Activated CD4-positive, alpha-beta T cell treated with anti-CD3 and anti-CD28 coated beads, Interleukin-2, amount 10 ng/mL, durations not matched to agents 24 days and 14 days (primary cell): ENCODE measurements around the gene SHISA7. TPM values are rescaled to one million over a fixed set of nuclear protein-coding genes. Genes with fewer than 3 reads are reported as not detected.

Experiments
- DNase-seq: peaks from one replicate; pipeline ENCODE4 v3.0.0; 2022
- H3K27ac Mint-ChIP-seq: one replicate; pipeline ENCODE4 v1.8.0; 2022; ENCODE audit warnings: mild to moderate bottlenecking, mixed read lengths
- H3K27me3 Mint-ChIP-seq: one replicate; pipeline ENCODE4 v1.8.0; 2022; ENCODE audit warnings: mixed read lengths
- H3K36me3 Mint-ChIP-seq: one replicate; pipeline ENCODE4 v1.8.0; 2022; ENCODE audit warnings: low read depth, mild to moderate bottlenecking, mixed read lengths
- H3K4me1 Mint-ChIP-seq: one replicate; pipeline ENCODE4 v1.8.0; 2021; ENCODE audit warnings: mixed read lengths
- H3K4me3 Mint-ChIP-seq: one replicate; pipeline ENCODE4 v1.8.0; 2022; ENCODE audit warnings: mild to moderate bottlenecking, moderate library complexity, mixed read lengths
- H3K9me3 Mint-ChIP-seq: one replicate; pipeline ENCODE4 v1.8.0; 2021; ENCODE audit warnings: mixed read lengths
- intact Hi-C: fragments of 100-400 bp; cut with micrococcal nuclease; formaldehyde crosslinking; loops from one replicate; pipeline ENCODE4 v1.15.1; 2023
- total RNA-seq: library from RNA; stranded (reverse); gene quantifications from 2 replicates; pipeline ENCODE4 v1.2.3, GENCODE V29; 2022

The SHISA7 gene
- total RNA-seq, 1 donor from 2014 or later = not detected

DNA sequence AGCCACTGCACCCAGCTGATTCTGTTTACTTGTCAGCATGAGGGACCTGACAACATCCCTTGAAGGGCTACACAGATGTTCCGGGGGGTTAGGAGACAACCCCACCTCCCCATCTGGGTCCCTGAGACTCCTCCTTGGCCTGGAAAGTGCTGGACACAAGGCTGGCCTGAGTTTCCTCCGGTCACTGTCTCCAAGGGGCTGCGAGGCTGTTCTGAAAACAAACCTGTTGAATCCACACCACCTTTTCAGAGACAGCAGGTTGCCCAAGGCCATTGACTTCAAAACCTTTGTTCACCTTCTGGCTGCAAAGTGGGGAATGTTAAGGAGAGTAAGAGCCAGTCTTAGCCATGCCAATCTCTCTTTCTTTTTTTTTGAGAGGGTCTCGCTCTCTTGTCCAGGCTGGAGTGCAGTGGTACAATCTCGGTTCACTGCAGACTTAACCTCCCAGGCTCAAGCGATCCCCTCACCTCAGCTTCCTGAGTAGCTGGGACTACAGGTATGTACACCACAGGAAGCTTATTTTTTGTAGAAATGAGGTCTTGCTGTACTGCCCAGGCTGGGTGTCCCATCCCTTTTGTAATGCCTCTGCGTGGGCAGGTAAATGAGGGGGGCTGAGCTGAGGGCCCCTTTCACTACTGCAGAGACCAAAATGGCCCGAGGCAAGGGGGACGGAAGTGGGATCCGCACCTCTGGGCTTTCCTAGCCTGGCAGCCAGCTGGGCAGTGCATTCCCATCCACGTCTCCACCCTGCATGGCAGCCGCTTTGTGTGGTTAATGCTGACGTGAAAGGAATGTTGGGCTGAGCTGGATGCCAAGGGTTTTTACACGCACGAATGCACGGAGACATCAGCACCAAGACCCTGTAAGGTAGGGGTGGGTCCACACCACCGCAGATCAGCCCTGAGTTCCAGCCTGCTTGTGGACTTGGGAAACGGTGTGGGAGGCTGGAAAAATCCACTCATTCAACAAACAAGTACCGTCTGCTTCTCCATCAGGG is 31.5 kb upstream of the SHISA7 start:
- H3K27me3 Mint-ChIP-seq = no peaks in the 10 kb centered on the region
- no peaks in the 10 kb centered on the region for H3K36me3 Mint-ChIP-seq
- H3K4me1 Mint-ChIP-seq = peaks cover 23% of the 10 kb centered on the region
- no peak overlapping the region for H3K27ac Mint-ChIP-seq
- H3K9me3 Mint-ChIP-seq = no peaks in the 10 kb centered on the region
- no peak for DNase-seq
- intact Hi-C loops = loop anchor here (5.0 kb wide), 1 partner anchor 1012 kb away; the partner anchor contains the start of gene LENG9
- H3K4me3 Mint-ChIP-seq = peak overlapping the region; percentile 93

DNA sequence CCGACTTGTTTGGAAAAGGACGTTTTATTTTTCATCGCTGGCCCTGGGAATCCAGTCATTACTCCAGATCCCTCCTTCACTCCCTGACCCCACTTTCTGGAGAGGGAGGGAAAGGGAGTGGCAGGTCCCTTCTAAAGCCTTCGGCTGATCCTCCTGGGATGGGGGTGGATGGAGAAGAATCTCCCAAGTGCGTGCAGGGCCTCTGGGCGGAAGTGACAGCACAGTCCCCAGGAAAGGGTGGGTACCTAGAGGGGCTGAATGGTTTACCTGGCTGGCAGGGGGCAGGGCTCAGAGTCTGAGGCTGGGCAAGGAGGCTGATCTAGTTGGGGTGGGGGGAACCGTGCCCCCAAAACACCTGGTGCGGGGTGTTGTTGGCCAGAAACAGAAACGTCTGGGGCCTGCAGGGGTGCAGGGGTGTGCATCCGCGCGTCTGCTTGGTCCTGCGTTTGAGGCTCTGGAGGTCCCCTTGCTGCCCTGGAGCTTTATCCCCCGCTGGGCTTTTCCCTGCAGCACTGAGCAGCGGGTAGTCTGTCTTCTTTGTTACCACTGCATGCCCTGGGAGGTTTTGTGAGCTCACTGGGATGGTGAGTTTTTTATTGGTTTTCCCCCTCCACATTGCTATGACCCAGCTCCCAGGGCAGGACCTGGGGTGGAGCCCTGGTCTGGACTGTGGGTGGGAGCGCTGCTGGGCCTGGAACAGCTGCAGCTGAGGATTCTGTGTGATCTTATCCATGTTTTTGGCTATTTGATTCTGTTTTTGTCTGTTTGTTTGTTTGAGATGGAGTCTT is 30.3 kb upstream of the SHISA7 start:
- intact Hi-C loops = no loop called here
- no peaks in the 10 kb centered on the region for H3K9me3 Mint-ChIP-seq
- H3K4me3 Mint-ChIP-seq = no peak overlapping the region
- no peak for DNase-seq
- no peaks in the 10 kb centered on the region for H3K27me3 Mint-ChIP-seq
- H3K4me1 Mint-ChIP-seq = peaks cover 15% of the 10 kb centered on the region
- no peak overlapping the region for H3K27ac Mint-ChIP-seq
- no peaks in the 10 kb centered on the region for H3K36me3 Mint-ChIP-seq

DNA sequence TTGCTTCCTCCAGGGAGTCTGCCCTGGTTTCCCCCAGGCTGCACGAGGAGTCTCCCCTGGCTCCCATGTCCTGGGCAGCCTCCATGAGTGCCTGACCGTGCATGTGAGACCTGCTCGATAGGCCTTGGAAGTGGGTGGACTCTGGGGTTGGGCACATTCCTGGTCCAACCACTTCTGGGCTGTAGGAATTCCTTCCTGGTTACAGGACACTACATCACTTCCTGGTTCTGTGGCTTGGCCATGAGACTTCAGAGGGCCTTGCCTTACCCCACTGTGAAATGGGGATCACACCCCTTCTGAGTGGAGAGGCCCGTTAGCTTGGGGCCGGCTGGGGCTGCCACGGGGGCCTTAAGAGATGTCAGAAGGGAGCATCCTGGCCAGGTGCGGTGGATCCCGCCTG is 29.4 kb upstream of the SHISA7 start:
- Mint-ChIP-seq H3K4me3 (no peak overlapping the region), H3K36me3 (no peaks in the 10 kb centered on the region), H3K9me3 (no peaks in the 10 kb centered on the region), H3K4me1 (peaks cover 9% of the 10 kb centered on the region), H3K27me3 (no peaks in the 10 kb centered on the region), H3K27ac (no peak overlapping the region)
- no peak for DNase-seq
- intact Hi-C loops = no loop called here

DNA sequence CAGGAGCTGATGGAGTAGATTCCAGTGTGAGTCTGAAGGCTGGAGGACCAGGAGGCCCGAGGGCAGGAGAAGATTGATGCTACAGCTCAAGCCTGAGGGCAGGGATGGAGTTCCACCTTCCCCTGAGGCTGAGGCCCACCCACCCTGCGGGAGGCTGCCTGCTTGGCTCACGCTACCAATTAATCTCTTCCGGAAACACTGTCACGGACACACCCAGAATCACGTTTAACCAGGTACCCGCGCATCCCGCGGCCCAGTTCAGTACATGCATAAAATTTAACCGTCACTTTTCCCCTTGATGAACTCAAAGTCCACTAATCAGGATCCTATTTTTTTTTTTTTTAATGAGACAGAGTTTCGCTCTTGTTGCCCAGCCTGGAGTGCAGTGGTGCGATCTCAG is 28.2 kb upstream of the SHISA7 start:
- no peak overlapping the region for H3K4me3 Mint-ChIP-seq
- H3K27ac Mint-ChIP-seq = no peak overlapping the region
- no peaks in the 10 kb centered on the region for H3K27me3 Mint-ChIP-seq
- DNase-seq = no peak
- peaks cover 9% of the 10 kb centered on the region for H3K4me1 Mint-ChIP-seq
- intact Hi-C loops = no loop called here
- H3K9me3 Mint-ChIP-seq = no peaks in the 10 kb centered on the region
- no peaks in the 10 kb centered on the region for H3K36me3 Mint-ChIP-seq

DNA sequence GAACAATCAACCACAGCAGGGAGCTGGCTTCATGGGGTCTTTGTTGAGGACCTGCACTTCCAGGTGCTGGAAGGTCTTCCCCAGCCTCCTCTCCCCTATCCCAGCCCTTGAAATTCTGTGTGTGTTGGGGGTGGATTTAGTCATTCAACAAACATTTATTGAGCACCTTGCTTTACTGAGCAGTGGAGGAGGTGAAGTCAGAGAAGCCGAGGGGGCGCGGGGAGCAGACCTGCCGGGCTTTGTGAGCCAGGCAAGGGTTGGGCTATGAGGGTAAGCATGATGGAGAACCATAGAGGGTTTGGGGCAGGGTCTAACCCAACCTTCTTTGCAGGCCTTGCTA is 24.9 kb upstream of the SHISA7 start:
- peaks cover 2% of the 10 kb centered on the region for H3K4me1 Mint-ChIP-seq
- DNase-seq = no peak
- intact Hi-C loops = no loop called here
- H3K36me3 Mint-ChIP-seq = no peaks in the 10 kb centered on the region
- H3K27me3 Mint-ChIP-seq = no peaks in the 10 kb centered on the region
- no peak overlapping the region for H3K27ac Mint-ChIP-seq
- no peak overlapping the region for H3K4me3 Mint-ChIP-seq
- H3K9me3 Mint-ChIP-seq = no peaks in the 10 kb centered on the region

DNA sequence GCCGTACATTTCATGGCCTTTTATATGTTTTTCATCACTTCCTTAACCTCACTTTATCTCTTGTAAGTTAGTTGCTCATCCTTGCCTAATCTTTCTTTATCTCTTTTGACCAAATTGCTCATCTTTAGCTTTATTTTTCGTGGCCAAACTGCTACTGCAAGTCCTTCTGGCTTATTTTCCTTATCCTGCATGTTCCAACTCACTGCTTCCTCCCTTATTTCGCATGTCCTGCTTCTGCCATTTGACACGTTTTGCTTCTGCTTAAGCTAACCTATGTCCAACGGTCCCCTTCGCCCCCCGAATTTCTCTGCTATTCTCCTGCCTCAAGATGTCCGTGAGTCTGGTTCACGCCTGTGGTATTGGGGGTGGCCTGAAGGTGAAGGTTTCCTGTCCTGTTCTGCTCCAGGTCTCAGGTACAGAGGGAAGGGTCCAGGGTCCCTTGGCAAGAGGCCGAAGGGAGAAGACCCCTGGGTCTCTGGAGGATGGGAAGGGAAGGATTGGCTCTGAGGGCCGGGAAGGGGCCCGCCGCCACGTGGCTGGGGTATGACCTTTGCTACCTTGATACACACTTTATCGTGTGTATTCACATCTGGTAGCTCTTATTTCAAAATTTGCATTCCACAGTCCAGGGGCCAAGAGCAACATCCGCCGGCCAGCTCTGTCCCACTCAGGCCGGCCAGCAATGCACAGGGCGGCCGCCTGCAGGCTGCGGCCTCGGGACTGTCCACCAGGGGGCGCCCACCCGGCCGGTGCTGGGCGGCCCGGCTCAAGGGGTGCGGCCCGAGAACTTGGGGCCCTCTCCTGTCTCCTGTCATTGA is 24.3 kb upstream of the SHISA7 start:
- peak; percentile 93 for DNase-seq
- intact Hi-C loops = loop anchor here (1.0 kb wide), 2 partner anchors 37 to 164 kb away; no protein-coding TSS in a partner anchor
- Mint-ChIP-seq H3K4me1 (peaks cover 6% of the 10 kb centered on the region), H3K27me3 (no peaks in the 10 kb centered on the region), H3K27ac (no peak overlapping the region), H3K4me3 (no peak overlapping the region), H3K9me3 (no peaks in the 10 kb centered on the region), H3K36me3 (no peaks in the 10 kb centered on the region)

DNA sequence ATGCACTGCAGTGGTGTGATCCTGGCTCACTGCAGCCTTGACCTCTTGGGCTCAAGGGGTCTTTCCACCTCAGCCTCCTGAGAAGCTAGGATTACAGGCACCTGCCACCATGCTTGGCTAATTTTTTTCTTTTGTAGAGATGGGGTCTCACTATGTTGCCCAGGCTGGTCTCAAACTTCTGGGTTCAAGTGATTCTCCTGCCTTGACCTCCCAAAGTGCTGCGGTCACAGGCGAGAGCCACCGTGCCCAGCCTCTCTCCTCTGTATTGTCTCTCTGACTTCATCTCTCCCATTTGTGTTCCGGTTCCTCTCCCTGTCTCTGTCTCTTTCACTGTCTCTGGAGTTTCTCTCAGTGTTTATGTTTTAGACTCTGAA is 23.1 kb upstream of the SHISA7 start:
- Mint-ChIP-seq H3K4me1 (peaks cover 12% of the 10 kb centered on the region), H3K27ac (no peak overlapping the region), H3K4me3 (no peak overlapping the region), H3K9me3 (no peaks in the 10 kb centered on the region), H3K27me3 (no peaks in the 10 kb centered on the region), H3K36me3 (no peaks in the 10 kb centered on the region)
- intact Hi-C loops = no loop called here
- no peak for DNase-seq

DNA sequence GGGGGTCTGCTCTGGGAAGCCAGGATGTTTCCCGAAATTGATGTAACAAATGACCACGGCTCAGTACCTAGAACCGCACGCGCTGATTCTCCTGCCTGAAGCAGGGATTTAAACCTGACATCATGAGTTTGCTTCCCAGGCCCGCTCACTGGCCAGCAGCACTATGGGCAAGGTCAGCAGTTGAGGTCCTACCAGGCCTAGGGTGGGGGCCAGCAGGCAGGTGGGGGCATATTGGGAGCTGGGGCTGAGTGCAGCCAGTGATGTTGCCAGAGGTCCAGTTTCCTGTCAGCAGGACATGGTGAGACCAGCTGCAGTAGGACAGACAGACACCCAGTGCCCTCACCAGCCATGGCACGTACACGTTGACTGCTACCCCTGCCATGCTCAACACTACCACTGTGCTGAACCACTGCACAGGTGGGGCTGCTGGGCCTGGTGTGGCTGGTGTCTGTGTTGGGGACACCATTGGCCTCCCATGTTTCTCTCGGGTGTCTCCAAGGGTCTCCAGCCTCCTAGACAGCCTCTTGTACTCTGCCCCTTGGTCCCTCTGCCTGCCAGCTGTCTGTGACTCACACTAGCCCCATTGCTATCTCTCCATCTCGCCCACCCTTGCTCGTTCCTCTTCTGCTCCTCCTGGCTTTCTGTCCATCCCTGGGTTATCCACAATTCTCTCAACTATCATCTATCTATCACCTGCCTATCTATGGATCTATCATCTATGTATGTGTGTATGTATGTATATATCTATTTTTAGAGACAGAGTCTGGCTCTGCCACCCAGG is 22.6 kb upstream of the SHISA7 start:
- no peak for DNase-seq
- Mint-ChIP-seq H3K36me3 (no peaks in the 10 kb centered on the region), H3K4me1 (peaks cover 16% of the 10 kb centered on the region), H3K4me3 (no peak overlapping the region), H3K27ac (no peak overlapping the region), H3K9me3 (no peaks in the 10 kb centered on the region), H3K27me3 (no peaks in the 10 kb centered on the region)
- intact Hi-C loops = no loop called here

DNA sequence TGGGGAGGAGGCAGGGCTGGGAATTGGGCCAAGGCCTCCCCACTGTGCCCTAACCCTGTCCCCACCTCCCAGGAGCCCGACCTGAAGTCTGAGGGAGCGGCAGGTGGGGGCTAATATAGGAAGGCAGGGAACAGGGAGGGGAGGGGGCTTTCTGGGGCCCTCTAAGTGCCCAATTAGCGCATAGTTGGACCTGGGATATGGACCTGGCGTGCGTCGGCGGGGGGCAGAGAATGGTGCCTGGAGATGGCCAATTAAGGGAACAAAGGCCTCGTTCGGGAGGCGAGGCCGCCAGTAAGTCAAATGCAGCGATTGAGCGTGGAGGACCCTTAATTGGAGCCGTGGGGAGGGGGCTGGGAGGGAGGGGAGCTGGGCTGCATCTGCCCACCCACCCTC is 21.6 kb upstream of the SHISA7 start, which contains the start of gene C19orf85:
Gene C19orf85 (minus strand): TSS at position 90 of the 393 bp plus-strand sequence. CDS start 197 bp downstream, outside the sequence.
- H3K36me3 Mint-ChIP-seq = no peaks in the 10 kb centered on the region

DNA sequence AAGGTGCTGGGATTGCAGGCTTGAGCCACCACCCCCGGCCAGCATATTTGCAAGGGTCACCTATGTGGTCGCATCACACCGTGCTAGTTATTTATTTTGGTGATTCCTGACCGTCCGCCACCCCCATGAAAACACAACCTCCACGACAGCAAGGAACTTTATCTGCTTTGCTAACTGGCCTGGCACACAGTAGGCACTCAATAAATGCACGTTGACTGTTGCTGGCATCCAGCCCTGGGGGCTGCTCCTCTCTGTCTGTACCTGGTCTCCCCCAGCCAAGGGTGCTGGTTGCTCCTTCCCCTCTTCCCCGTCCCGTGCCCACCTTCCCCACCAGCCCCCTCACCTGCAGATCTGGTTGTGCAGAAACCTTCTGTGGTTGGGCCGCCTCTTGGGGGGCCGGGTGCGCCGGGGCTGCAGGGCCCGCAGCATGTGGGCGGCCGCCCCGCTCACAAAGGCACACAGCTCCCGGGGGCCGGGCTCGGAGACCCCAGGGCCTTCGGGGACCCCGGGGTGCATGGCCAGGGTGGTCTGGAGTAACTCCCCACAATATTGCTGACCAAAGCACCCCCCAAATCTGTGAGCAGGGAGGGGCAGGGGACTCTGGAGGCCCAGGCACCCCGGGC is 21.1 kb upstream of the SHISA7 start:
- Mint-ChIP-seq H3K27ac (no peak overlapping the region), H3K27me3 (no peaks in the 10 kb centered on the region), H3K4me1 (peaks cover 18% of the 10 kb centered on the region), H3K4me3 (no peak overlapping the region), H3K9me3 (no peaks in the 10 kb centered on the region), H3K36me3 (no peaks in the 10 kb centered on the region)
- intact Hi-C loops = no loop called here
- no peak for DNase-seq

More for the DNA sequence above, 21.6 kb upstream of the SHISA7 start, which contains the start of gene C19orf85:
- no peaks in the 10 kb centered on the region for H3K9me3 Mint-ChIP-seq
- intact Hi-C loops = no loop called here
- H3K27ac Mint-ChIP-seq = no peak within 1 kb of the TSS
- H3K27me3 Mint-ChIP-seq = no peaks in the 10 kb centered on the region
- H3K4me1 Mint-ChIP-seq = peaks cover 18% of the 10 kb centered on the region
- H3K4me3 Mint-ChIP-seq = no peak within 1 kb of the TSS
- no peak for DNase-seq

DNA sequence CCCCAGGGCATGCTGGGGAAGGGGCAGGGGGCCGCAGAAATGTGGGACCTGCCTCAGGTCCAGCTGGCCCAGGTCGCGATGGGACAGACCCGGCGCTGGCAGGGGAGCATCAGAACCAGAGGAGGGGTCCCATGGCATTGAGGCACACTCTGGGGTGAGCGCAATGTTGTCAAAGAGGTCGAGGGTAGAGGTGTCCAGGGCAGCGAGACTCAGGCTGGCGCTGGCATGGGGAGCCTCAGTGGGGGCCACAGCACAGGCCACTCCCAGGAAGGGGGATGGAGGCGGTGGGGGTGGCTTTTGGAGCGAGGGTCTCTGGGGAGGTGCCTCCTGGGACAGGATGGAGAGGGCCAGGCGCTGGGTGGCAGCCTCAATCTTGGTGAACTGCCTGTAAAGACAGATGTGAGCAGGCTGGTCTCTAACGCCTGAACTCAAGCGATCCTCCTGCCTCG is 20.5 kb upstream of the SHISA7 start:
- no peaks in the 10 kb centered on the region for H3K9me3 Mint-ChIP-seq
- no peak overlapping the region for H3K4me3 Mint-ChIP-seq
- intact Hi-C loops = no loop called here
- H3K27me3 Mint-ChIP-seq = no peaks in the 10 kb centered on the region
- peaks cover 18% of the 10 kb centered on the region for H3K4me1 Mint-ChIP-seq
- no peaks in the 10 kb centered on the region for H3K36me3 Mint-ChIP-seq
- peak; percentile 56 for DNase-seq
- no peak overlapping the region for H3K27ac Mint-ChIP-seq

DNA sequence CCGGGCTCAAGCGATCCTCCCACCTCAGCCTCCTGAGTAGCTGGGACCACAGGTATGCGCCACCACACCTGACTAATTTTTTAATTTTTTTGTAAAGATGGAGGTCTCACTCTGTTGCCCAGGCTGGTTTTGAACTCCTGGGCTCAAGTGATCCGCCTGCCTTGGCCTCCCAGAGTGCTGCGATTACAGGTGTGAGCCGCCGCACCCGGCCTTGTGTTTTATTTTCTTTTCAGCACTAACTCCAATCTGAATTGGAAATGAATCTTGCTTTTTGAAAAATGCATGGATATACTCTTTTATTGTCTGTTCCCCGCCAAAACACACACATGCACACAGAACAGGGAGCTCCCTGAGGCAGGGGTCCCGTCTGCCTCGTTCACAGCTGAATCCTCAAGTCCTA is 19.6 kb upstream of the SHISA7 start:
- intact Hi-C loops = no loop called here
- H3K27me3 Mint-ChIP-seq = no peaks in the 10 kb centered on the region
- H3K9me3 Mint-ChIP-seq = no peaks in the 10 kb centered on the region
- no peak overlapping the region for H3K27ac Mint-ChIP-seq
- no peak for DNase-seq
- H3K4me3 Mint-ChIP-seq = peak overlapping the region; percentile 94
- no peaks in the 10 kb centered on the region for H3K36me3 Mint-ChIP-seq
- peaks cover 16% of the 10 kb centered on the region for H3K4me1 Mint-ChIP-seq
